Left lung (tissue), 10 donors: Measurements from ENCODE around the gene NOL4L. TPM values are rescaled to one million over a fixed set of nuclear protein-coding genes. Genes with fewer than 3 reads are reported as not detected.
A peak's percentile ranks its signal among the peaks of the same experiment; 100 is the strongest.

Experiments used
- ATAC-seq: fragments of 200-7000 bp; cut with Tn5 transposase; one replicate; pipeline ENCODE4 v1.9.1; 2020; ENCODE audit warnings: moderate library complexity
- DNase-seq, 4 donors: peaks; one replicate each; pipeline ENCODE4 v3.0.0-alpha.2; 2013 to 2020
- H3K27ac ChIP-seq, 2 donors: fragments of 200-600 bp; sonication (generic) in 1 of 2; one replicate each; pipeline versions ENCODE4 v1.5.0 to v1.8.0; 2020 to 2021
- H3K27me3 ChIP-seq, 2 donors: fragments of 200-600 bp; sonication (generic) in 1 of 2; one replicate each; pipeline versions ENCODE4 v1.5.0 to v1.8.0; 2020 to 2021
- H3K36me3 ChIP-seq, 2 donors: fragments of 200-600 bp; sonication (generic) in 1 of 2; one replicate each; pipeline versions ENCODE4 v1.5.0 to v1.8.0; 2020 to 2021
- H3K4me1 ChIP-seq, 2 donors: fragments of 200-600 bp; one replicate each; pipeline ENCODE4 v1.8.0; 2021
- H3K4me3 ChIP-seq, 2 donors: fragments of 200-600 bp; sonication (generic) in 1 of 2; one replicate each; pipeline versions ENCODE4 v1.5.0 to v1.8.0; 2020 to 2021; ENCODE audit warnings: mild to moderate bottlenecking in 1 of 2
- H3K9me3 ChIP-seq, 2 donors: fragments of 200-600 bp; sonication (generic) in 1 of 2; one replicate each; pipeline versions ENCODE4 v1.5.0 to v1.8.0; 2020 to 2021
- intact Hi-C, 2 donors: fragments of 100-400 bp; cut with DNase I; formaldehyde crosslinking; loops; one replicate each; pipeline versions ENCODE4 v1.11.2 to v1.14.2; 2022
- polyA plus RNA-seq, 6 donors: library from polyadenylated mRNA; unstranded; fragments of 120-200 nt; gene quantifications; one replicate each; pipeline ENCODE4 v1.2.1, GENCODE V29; 2013; ENCODE audit not compliant: insufficient read length in 6 of 6
- total RNA-seq, 2 donors: library from RNA; stranded (reverse); fragmentation: NEBNext Ultra II Directional; extraction: Animal tissue kit (Norgen Biotek cat#: 25700); gene quantifications; one replicate each; pipeline ENCODE4 v1.2.1, GENCODE V29; 2021
- TF ChIP-seq, protein P1 (sequence below), 2 donors: fragments of 200-600 bp; sonication (generic) in 1 of 2; IDR thresholded peaks; one replicate each; pipeline versions ENCODE4 v1.5.0 to v1.8.0; 2021; ENCODE audit warnings: antibody characterized with exemption in 2 of 2
- donor health status: DM: no; HTN: yes; CAD: no.
- donor health status: DM: no; HTN: no; CAD: no.

Gene NOL4L
- total and polyA plus RNA-seq, 8 donors, result 16.7 to 49.0 (median 40.7) TPM

GRCh38 chr20:32511358-32512046, 73.6 kb downstream of the NOL4L start:
- no peaks in the 10 kb centered on the region for H3K27me3 ChIP-seq
- TF ChIP-seq, protein P1, sequence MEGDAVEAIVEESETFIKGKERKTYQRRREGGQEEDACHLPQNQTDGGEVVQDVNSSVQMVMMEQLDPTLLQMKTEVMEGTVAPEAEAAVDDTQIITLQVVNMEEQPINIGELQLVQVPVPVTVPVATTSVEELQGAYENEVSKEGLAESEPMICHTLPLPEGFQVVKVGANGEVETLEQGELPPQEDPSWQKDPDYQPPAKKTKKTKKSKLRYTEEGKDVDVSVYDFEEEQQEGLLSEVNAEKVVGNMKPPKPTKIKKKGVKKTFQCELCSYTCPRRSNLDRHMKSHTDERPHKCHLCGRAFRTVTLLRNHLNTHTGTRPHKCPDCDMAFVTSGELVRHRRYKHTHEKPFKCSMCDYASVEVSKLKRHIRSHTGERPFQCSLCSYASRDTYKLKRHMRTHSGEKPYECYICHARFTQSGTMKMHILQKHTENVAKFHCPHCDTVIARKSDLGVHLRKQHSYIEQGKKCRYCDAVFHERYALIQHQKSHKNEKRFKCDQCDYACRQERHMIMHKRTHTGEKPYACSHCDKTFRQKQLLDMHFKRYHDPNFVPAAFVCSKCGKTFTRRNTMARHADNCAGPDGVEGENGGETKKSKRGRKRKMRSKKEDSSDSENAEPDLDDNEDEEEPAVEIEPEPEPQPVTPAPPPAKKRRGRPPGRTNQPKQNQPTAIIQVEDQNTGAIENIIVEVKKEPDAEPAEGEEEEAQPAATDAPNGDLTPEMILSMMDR (IDR thresholded peaks at IDR 0.05), result no peak
- no peaks in the 10 kb centered on the region for H3K9me3 ChIP-seq
- H3K4me1 ChIP-seq, result peaks cover 3 to 68% of the 10 kb centered on the region in 2 donors
- intact Hi-C loops, result no loop called here
- H3K27ac ChIP-seq, result peak overlapping the region in 1 of 2 donors; percentile 50
- H3K4me3 ChIP-seq, result no peak overlapping the region
- ATAC-seq (no peak), DNase-seq (peak in 2 of 4 donors; percentile 14 to 24)
- H3K36me3 ChIP-seq, result no peaks in the 10 kb centered on the region

GRCh38 chr20:32510601-32511357, 74.4 kb downstream of the NOL4L start:
- H3K9me3 ChIP-seq, result no peaks in the 10 kb centered on the region
- peaks cover 3 to 68% of the 10 kb centered on the region in 2 donors for H3K4me1 ChIP-seq
- no peaks in the 10 kb centered on the region for H3K36me3 ChIP-seq
- peak overlapping the region in 1 of 2 donors; percentile 50 for H3K27ac ChIP-seq
- intact Hi-C loops, result no loop called here
- TF ChIP-seq, protein P1 (IDR thresholded peaks at IDR 0.05), result no peak
- no peaks in the 10 kb centered on the region for H3K27me3 ChIP-seq
- ATAC-seq, result peak; percentile 63
- H3K4me3 ChIP-seq, result no peak overlapping the region
- DNase-seq, result peak in 2 of 4 donors; percentile 45 to 52

DNA sequence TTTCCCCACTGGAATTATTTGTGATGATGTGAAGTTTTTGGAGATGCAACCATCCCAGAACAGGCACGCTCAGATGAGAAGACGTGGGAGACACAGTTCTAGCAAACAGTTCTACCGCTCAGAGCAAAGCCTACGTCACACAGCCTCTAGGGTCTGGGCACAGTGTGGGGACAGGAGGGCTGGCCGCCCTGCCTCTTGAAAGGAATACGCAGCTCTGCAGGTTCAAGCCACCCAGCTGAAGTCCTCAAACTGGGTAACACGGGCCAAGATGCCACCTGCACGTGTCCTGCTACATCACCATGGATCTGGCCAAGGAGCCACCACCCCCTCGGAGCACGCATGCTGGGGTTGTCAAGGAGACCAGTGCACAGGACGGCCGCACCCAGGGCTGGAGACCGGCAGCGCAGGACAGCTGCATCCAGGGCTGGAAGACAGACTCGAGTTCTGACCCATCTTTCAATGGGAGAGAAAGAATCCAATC, 75.0 kb downstream of the NOL4L start:
- no peaks in the 10 kb centered on the region for H3K9me3 ChIP-seq
- intact Hi-C loops, result no loop called here
- DNase-seq (peak in 2 of 4 donors; percentile 26 to 76), ATAC-seq (no peak)
- no peak overlapping the region for H3K4me3 ChIP-seq
- no peaks in the 10 kb centered on the region for H3K27me3 ChIP-seq
- no peaks in the 10 kb centered on the region for H3K36me3 ChIP-seq
- TF ChIP-seq, protein P1 (IDR thresholded peaks at IDR 0.05), result no peak
- peaks cover 3 to 74% of the 10 kb centered on the region in 2 donors for H3K4me1 ChIP-seq
- peak overlapping the region in 1 of 2 donors; percentile 15 for H3K27ac ChIP-seq

DNA sequence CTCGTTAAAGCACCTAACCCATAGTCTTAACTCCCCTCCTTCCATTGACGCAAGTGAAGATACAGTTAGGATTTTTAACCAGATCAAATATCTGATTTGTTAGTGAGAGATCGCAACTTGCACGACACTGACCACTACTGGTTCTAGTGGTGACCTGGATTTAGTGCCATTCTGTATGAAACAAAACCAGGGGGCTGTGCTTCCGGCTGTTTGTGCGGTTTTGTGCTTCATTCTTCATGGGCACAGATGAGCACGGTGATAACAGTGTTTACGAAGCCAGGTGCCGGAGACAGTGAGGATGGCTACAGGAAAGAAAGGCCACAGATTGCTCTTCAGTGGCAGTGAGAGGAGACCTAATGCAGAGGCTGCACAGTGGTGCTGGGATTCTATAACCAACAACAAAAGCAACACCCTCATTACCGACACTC, 75.5 kb downstream of the NOL4L start:
- H3K4me1 ChIP-seq, result peaks cover 3 to 78% of the 10 kb centered on the region in 2 donors
- TF ChIP-seq, protein P1 (IDR thresholded peaks at IDR 0.05), result no peak
- H3K27me3 ChIP-seq, result no peaks in the 10 kb centered on the region
- ATAC-seq, result no peak
- no peak overlapping the region for H3K4me3 ChIP-seq
- H3K27ac ChIP-seq, result peak overlapping the region in 1 of 2 donors; percentile 15
- no peaks in the 10 kb centered on the region for H3K36me3 ChIP-seq
- DNase-seq, result peak in 2 of 4 donors; percentile 4 to 26
- no peaks in the 10 kb centered on the region for H3K9me3 ChIP-seq
- intact Hi-C loops, result no loop called here

- H3K27me3 ChIP-seq, result no peaks in the 10 kb centered on the region
- peak overlapping the region in 1 of 2 donors; percentile 18 for H3K27ac ChIP-seq
- DNase-seq, result peak in 2 of 4 donors; percentile 10 to 11
- H3K4me1 ChIP-seq, result peaks cover 3 to 74% of the 10 kb centered on the region in 2 donors
- intact Hi-C loops, result no loop called here
- no peaks in the 10 kb centered on the region for H3K36me3 ChIP-seq
- ATAC-seq, result no peak
- no peaks in the 10 kb centered on the region for H3K9me3 ChIP-seq
- no peak overlapping the region for H3K4me3 ChIP-seq
- TF ChIP-seq, protein P1 (IDR thresholded peaks at IDR 0.05), result no peak
These were observed 76.4 kb downstream of the NOL4L start for GRCh38 chr20:32508775-32509119.
